Erythroblast (primary cell): ENCODE results near the gene ZPR1.
"Not testable (repeated sequence)": the region's sequence is repeated elsewhere in the genome, so short reads cannot be mapped to it uniquely, and the experiment has no call there.

Source experiments
- DNase-seq, 2 experiments: peaks; one replicate each; lab custom pipeline; 2025; lab: John Stamatoyannopoulos, UW
- GATA1 ChIP-seq: IDR thresholded peaks from 2 replicates; pipeline ENCODE4 v1.6.1; 2011; ENCODE audit warnings: low read depth, mild to moderate bottlenecking, control low read depth, low read length, moderate library complexity
- POLR2A ChIP-seq: IDR thresholded peaks from 2 replicates; pipeline ENCODE4 v1.6.1; 2011; ENCODE audit warnings: mild to moderate bottlenecking, low read length

The ZPR1 gene

DNA sequence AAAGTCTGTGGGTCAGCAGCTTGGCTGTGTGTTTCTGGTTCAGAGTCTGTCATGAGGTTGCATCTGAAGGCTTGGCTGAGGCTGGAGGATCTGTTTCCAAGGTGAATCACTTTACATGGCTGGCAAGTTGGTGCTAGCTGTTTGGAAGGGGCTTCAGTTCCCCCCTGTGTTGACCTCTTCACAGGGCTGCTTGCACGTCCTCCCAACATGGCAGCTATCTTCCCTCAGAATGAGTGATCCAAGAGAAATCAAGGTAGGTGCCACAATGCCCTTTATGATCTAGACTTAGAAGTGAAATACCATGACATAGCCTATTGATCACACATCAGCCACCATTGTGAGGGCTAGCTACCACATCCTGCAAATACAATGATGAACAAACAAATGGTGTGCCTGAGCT is 25.3 kb upstream of the ZPR1 start:
- no peak for TF ChIP-seq POLR2A
- no peak for TF ChIP-seq GATA1
- DNase-seq = no peak

DNA sequence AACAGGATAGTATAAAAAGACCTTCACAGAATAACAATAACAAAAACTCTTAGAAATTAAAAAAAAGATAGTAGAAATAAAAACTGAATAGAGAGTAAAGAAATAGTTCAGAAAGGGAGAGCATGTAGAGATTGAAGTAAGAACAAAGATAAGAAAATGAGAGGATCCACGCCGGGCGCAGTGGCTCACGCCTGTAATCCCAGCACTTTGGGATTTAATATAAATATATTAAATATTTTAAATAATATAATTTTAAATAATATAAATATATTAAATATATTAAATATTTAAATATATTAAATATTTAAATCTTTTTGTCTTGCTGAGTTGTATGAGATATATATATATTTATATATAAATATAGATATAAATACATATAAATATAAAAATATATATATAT is 24.3 kb upstream of the ZPR1 start:
- TF ChIP-seq POLR2A (no peak), GATA1 (no peak)
- no peak for DNase-seq

GRCh38 chr11:116811194-116811593 is 23.4 kb upstream of the ZPR1 start:
- no peak for TF ChIP-seq GATA1
- no peak for TF ChIP-seq POLR2A
- DNase-seq = no peak

DNA sequence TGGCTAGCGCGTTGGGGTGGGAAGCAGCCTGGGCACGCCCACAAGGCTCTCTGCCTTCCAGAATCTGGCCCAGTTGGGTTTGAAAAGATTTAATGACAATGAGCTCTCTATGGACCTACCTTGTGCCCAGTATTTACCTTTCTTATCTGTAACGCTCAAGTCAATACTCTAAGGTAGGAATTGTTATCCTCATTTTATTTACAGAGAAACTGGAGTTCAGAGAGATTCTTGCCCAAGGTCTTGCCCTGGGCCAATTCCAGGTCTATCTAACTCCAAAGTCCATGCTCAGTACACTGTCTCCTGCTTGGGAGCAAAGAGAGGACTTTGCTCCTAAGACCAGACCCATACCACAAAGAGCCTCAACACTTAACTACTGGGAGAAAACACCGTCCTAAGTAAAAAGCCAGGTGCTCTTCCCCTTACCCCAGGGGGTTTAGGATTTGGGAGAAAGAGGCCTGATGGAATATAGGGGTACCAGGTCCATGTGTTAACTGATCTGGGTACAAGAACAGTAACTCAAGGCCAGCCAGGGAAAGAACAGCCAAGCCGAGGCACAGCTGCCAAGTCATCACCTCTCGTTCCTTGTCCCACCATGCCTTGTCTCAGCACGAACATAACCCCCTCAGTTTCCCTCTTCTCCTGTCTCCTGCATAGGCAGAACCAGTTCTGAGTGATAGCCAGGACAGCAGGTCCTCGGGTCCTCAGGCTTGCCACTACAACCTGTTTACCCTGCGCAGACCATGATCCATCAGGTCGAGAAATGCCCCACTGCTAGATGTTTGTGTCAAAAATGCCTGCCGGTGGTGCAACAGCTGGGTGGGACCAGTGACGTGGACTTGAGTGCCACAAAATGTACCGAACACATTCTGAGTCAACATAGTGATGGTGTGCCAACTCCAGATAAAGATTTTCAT is 20.7 kb upstream of the ZPR1 start:
- DNase-seq = no peak
- TF ChIP-seq POLR2A = no peak

DNA sequence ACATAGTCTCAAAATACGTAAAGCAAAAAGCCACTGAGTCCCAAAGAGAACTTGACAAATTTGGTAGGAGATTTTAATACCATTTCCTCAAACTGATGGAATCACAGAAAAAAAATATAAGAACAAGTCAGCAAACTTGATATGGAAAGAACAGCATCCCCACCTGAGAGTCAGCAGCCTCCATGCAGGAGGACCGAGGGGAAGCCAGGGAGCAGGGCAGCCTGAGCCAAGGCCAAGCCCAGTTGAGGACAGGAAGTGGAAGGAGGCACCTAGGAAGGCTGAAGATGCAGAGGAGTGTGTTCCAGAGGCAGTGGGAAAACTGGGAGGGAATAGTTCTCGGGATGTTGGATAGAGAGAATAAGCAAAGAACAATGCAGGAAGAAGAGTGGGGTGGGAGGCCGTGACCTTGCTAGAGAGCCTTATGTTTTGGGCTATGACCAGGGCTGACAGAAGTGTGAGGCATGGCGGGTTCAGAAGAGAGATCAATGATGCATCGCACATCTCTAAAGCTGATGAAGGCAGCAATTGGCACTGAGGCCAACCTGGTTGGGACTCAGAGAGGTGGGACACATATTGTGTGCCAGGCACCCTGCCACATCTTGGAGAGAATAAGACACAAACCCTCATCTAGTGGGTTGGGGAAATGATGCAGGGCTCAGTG is 19.9 kb upstream of the ZPR1 start:
- DNase-seq = no peak
- no peak for TF ChIP-seq GATA1

- no peak for DNase-seq
- no peak for TF ChIP-seq POLR2A
- TF ChIP-seq GATA1 = no peak
Observed at GRCh38 chr11:116804001-116804400, 16.2 kb upstream of the ZPR1 start.

- not testable (repeated sequence) for DNase-seq
Observed at GRCh38 chr11:116801662-116802061, 13.8 kb upstream of the ZPR1 start.

GRCh38 chr11:116800610-116801009 is 12.8 kb upstream of the ZPR1 start:
- TF ChIP-seq POLR2A (no peak), GATA1 (no peak)
- no peak for DNase-seq

DNA sequence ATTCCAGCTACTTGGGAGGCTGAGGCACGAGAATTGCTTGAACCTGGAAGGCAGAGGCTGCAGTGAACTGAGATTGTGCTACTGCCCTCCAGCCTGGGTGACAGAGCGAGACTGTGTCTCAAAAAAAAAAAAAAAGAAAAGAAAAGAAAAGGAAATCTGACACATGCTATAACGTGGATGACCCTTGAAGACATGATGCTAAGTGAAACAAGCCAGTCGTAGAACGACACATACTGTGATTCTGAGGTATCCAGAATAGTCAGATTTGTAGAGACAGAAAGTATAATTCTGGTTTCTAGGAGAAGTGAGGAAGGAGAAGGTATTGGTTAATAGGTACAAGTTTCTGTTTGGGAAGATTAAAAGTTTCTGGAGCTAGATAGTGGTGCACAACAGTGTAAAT is 10.5 kb upstream of the ZPR1 start:
- no peak for DNase-seq
- TF ChIP-seq POLR2A = no peak
- TF ChIP-seq GATA1 = no peak

- no peak for DNase-seq
- TF ChIP-seq GATA1 = no peak
- no peak for TF ChIP-seq POLR2A
Observed at GRCh38 chr11:116797816-116798215, 10.0 kb upstream of the ZPR1 start.

DNA sequence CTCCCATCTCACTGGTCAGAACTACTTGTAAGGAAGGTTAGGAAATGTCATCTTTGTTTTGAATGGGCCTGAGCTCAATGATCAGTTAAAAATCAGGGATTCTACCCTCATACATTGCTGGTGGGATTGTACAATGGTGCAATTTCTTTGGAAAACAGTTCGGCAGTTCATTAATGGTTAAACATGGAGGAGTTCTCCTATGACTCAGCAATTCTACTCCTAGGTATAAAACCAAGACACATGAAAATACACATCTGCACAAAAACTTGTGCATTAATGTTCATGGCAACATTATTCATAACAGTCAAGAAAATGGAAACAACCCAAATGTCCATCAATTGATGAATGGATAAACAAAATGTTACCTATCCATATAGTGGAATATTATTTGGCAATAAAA is 8.7 kb upstream of the ZPR1 start:
- no peak for DNase-seq
- TF ChIP-seq POLR2A = no peak
- no peak for TF ChIP-seq GATA1

- TF ChIP-seq POLR2A (no peak), GATA1 (no peak)
- DNase-seq = no peak
Observed at GRCh38 chr11:116794851-116795250, 7.0 kb upstream of the ZPR1 start.

GRCh38 chr11:116793772-116794097 is 5.9 kb upstream of the ZPR1 start:
- DNase-seq = no peak
- no peak for TF ChIP-seq GATA1
- TF ChIP-seq POLR2A = no peak

DNA sequence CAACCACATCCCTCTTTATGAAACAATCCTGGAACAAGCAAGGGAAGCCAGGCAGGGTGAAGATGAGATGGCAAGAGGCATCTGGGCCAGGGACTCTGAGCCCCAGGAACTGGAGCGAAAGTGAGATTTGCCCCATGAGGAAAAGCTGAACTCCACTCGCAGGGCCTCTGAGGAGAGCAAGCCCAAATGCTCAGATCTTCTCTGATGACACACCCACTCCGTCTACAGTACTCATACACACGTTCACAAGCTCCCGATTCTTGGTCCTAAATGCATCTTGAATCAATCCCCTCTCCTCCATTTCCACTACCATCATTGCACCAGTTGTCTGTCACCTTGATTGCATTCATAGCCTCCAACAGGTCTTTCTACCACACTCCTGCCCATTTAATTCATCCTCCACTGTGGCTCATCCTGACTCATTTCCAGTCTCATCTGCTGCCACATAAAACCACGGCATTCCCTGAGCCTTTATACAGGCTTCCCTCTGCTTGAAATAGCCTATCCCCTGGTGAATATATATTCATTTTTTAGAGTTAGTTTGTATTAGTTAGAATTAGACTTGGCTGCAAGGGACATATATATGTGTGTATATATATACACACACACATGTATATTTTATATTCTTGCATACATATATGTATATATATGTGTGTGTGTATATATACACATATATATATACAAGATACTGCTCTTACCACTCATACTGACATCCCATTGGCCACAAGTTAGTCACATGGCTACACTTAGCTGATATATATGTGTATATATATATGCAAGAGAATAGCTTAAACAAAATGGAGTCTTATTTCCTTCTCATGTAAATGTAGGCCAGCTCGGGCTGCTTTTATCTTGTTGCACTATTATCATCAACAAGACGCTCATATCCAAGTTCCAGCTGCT is 5.3 kb upstream of the ZPR1 start:
- TF ChIP-seq GATA1 (no peak), POLR2A (no peak)
- no peak for DNase-seq
